ENCODE results near the gene PPFIA2. TPM values are rescaled to one million over a fixed set of nuclear protein-coding genes. Genes with fewer than 3 reads are reported as not detected.

Gene PPFIA2
- total RNA-seq, 1 experiment from 2014 or later: not detected

GRCh38 chr12:81327425-81327824 is 431.7 kb downstream of the PPFIA2 start:
- H3K9me2 ChIP-seq (replicated peaks; ENCODE audit: low read length): no peaks in the 10 kb centered on the region
- no TSS peak for BruUV-seq (replicated peaks)
- no peak overlapping the region for H3K4me3 ChIP-seq (ENCODE audit: low read length)
- ATAC-seq: no peak
- H3K9me3 ChIP-seq (ENCODE audit: low read length): no peaks in the 10 kb centered on the region
- H3K27me3 ChIP-seq (ENCODE audit: low read length): no peaks in the 10 kb centered on the region
- H4K20me1 ChIP-seq (ENCODE audit: low read length): no peaks in the 10 kb centered on the region
- POLR2A ChIA-PET (ENCODE audit: unreplicated experiment): no interaction called here
- H3K36me3 ChIP-seq (ENCODE audit: low read depth, low read length): no peaks in the 10 kb centered on the region
- no peaks in the 10 kb centered on the region for H3K4me1 ChIP-seq (ENCODE audit: insufficient read depth, low read length)
- DNase-seq: no peak
- H3F3A ChIP-seq (ENCODE audit: low read length, unreplicated experiment): no peaks in the 10 kb centered on the region
- no peak overlapping the region for H3K9ac ChIP-seq (ENCODE audit: low read length)
- intact Hi-C loops (cut with micrococcal nuclease): no loop called here
- no peak overlapping the region for H3K27ac ChIP-seq (ENCODE audit: low read length)
- CTCF ChIA-PET: no interaction called here
- TF ChIP-seq EZH2phosphoT487 (IDR thresholded peaks at IDR 0.05; ENCODE audit: borderline replicate concordance, low read length) (no peak), CTCF (conservative IDR thresholded peaks at IDR 0.05; ENCODE audit: low read depth, low read length) (no peak), EZH2 (IDR thresholded peaks at IDR 0.05; ENCODE audit: low read length, unreplicated experiment) (no peak)
- no peak overlapping the region for H2AFZ ChIP-seq (ENCODE audit: low read length)
- H3K79me2 ChIP-seq (ENCODE audit: low read length): no peaks in the 10 kb centered on the region
- no peak overlapping the region for H3K4me2 ChIP-seq (ENCODE audit: low read length)

- Histone ChIP-seq H3K36me3 (ENCODE audit: low read depth, low read length) (no peaks in the 10 kb centered on the region), H3K4me1 (ENCODE audit: insufficient read depth, low read length) (no peaks in the 10 kb centered on the region), H2AFZ (ENCODE audit: low read length) (no peak overlapping the region), H3K27ac (ENCODE audit: low read length) (no peak overlapping the region), H3K9ac (ENCODE audit: low read length) (no peak overlapping the region), H3K27me3 (ENCODE audit: low read length) (no peaks in the 10 kb centered on the region), H3F3A (ENCODE audit: low read length, unreplicated experiment) (no peaks in the 10 kb centered on the region), H4K20me1 (ENCODE audit: low read length) (no peaks in the 10 kb centered on the region), H3K9me3 (ENCODE audit: low read length) (no peaks in the 10 kb centered on the region), H3K4me2 (ENCODE audit: low read length) (no peak overlapping the region), H3K79me2 (ENCODE audit: low read length) (no peaks in the 10 kb centered on the region), H3K9me2 (replicated peaks; ENCODE audit: low read length) (no peaks in the 10 kb centered on the region), H3K4me3 (ENCODE audit: low read length) (no peak overlapping the region)
- ATAC-seq (no peak), DNase-seq (no peak)
- TF ChIP-seq CTCF (conservative IDR thresholded peaks at IDR 0.05; ENCODE audit: low read depth, low read length) (no peak), EZH2phosphoT487 (IDR thresholded peaks at IDR 0.05; ENCODE audit: borderline replicate concordance, low read length) (no peak), EZH2 (IDR thresholded peaks at IDR 0.05; ENCODE audit: low read length, unreplicated experiment) (no peak)
- intact Hi-C loops (cut with micrococcal nuclease): no loop called here
- CTCF ChIA-PET: no interaction called here
- no TSS peak for BruUV-seq (replicated peaks)
- POLR2A ChIA-PET (ENCODE audit: unreplicated experiment): no interaction called here
These were observed 434.1 kb downstream of the PPFIA2 start for GRCh38 chr12:81325086-81325485.

- POLR2A ChIA-PET (ENCODE audit: unreplicated experiment): no interaction called here
- Histone ChIP-seq H2AFZ (ENCODE audit: low read length) (no peak overlapping the region), H3K4me3 (ENCODE audit: low read length) (no peak overlapping the region), H3K27me3 (ENCODE audit: low read length) (no peaks in the 10 kb centered on the region), H3K9ac (ENCODE audit: low read length) (no peak overlapping the region), H3K9me3 (ENCODE audit: low read length) (no peaks in the 10 kb centered on the region), H3K36me3 (ENCODE audit: low read depth, low read length) (no peaks in the 10 kb centered on the region), H4K20me1 (ENCODE audit: low read length) (0 out of 2 replicates have a peak, but pooled peaks cover 3% of the 10 kb centered on the region), H3K79me2 (ENCODE audit: low read length) (no peaks in the 10 kb centered on the region), H3K27ac (ENCODE audit: low read length) (no peak overlapping the region), H3K4me2 (ENCODE audit: low read length) (no peak overlapping the region), H3F3A (ENCODE audit: low read length, unreplicated experiment) (no peaks in the 10 kb centered on the region), H3K9me2 (replicated peaks; ENCODE audit: low read length) (no peaks in the 10 kb centered on the region), H3K4me1 (ENCODE audit: insufficient read depth, low read length) (no peaks in the 10 kb centered on the region)
- no TSS peak for BruUV-seq (replicated peaks)
- intact Hi-C loops (cut with micrococcal nuclease): no loop called here
- no peak for DNase-seq
- CTCF ChIA-PET: no interaction called here
- ATAC-seq: no peak
- TF ChIP-seq EZH2 (IDR thresholded peaks at IDR 0.05; ENCODE audit: low read length, unreplicated experiment) (no peak), CTCF (conservative IDR thresholded peaks at IDR 0.05; ENCODE audit: low read depth, low read length) (no peak), EZH2phosphoT487 (IDR thresholded peaks at IDR 0.05; ENCODE audit: borderline replicate concordance, low read length) (no peak)
These were observed 444.1 kb downstream of the PPFIA2 start for GRCh38 chr12:81314903-81315531.

Measured in PC-3 (cell line).